Measurements from ENCODE around the gene DAZL.
"Not testable (repeated sequence)": the region's sequence is repeated elsewhere in the genome, so short reads cannot be mapped to it uniquely, and the experiment has no call there.

Gene DAZL

GRCh38 chr3:16639806-16640205 lies 34.6 kb upstream of the DAZL start:
- TF ChIP-seq OSR1 (CRISPR knock-in tag; IDR thresholded peaks at IDR 0.05) = no peak
- no peak for TF ChIP-seq RARB (CRISPR knock-in tag; IDR thresholded peaks at IDR 0.05)
- no peak for ATAC-seq

- no peak for TF ChIP-seq TOX (CRISPR knock-in tag; IDR thresholded peaks at IDR 0.05; ENCODE audit: borderline replicate concordance)
- TF ChIP-seq ISL1 (CRISPR knock-in tag; IDR thresholded peaks at IDR 0.05) = no peak
- no peak for TF ChIP-seq GLIS3 (CRISPR knock-in tag; IDR thresholded peaks at IDR 0.05)
- no peak for TF ChIP-seq ARNTL (CRISPR knock-in tag; IDR thresholded peaks at IDR 0.05; ENCODE audit: borderline replicate concordance, low read depth)
- TF ChIP-seq SNAI2 (CRISPR knock-in tag; IDR thresholded peaks at IDR 0.05) = no peak
- TF ChIP-seq, protein P1, sequence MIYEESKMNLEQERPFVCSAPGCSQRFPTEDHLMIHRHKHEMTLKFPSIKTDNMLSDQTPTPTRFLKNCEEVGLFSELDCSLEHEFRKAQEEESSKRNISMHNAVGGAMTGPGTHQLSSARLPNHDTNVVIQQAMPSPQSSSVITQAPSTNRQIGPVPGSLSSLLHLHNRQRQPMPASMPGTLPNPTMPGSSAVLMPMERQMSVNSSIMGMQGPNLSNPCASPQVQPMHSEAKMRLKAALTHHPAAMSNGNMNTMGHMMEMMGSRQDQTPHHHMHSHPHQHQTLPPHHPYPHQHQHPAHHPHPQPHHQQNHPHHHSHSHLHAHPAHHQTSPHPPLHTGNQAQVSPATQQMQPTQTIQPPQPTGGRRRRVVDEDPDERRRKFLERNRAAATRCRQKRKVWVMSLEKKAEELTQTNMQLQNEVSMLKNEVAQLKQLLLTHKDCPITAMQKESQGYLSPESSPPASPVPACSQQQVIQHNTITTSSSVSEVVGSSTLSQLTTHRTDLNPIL (CRISPR knock-in tag; IDR thresholded peaks at IDR 0.05; ENCODE audit: low read depth) = no peak
- no peak for TF ChIP-seq ZNF8 (CRISPR knock-in tag; IDR thresholded peaks at IDR 0.05)
- no peak for TF ChIP-seq RARB (CRISPR knock-in tag; IDR thresholded peaks at IDR 0.05)
- TF ChIP-seq TCF4 (CRISPR knock-in tag; IDR thresholded peaks at IDR 0.05; ENCODE audit: borderline replicate concordance) = no peak
- no peak for TF ChIP-seq PPARA (CRISPR knock-in tag; IDR thresholded peaks at IDR 0.05; ENCODE audit: borderline replicate concordance)
- TF ChIP-seq, protein P2, sequence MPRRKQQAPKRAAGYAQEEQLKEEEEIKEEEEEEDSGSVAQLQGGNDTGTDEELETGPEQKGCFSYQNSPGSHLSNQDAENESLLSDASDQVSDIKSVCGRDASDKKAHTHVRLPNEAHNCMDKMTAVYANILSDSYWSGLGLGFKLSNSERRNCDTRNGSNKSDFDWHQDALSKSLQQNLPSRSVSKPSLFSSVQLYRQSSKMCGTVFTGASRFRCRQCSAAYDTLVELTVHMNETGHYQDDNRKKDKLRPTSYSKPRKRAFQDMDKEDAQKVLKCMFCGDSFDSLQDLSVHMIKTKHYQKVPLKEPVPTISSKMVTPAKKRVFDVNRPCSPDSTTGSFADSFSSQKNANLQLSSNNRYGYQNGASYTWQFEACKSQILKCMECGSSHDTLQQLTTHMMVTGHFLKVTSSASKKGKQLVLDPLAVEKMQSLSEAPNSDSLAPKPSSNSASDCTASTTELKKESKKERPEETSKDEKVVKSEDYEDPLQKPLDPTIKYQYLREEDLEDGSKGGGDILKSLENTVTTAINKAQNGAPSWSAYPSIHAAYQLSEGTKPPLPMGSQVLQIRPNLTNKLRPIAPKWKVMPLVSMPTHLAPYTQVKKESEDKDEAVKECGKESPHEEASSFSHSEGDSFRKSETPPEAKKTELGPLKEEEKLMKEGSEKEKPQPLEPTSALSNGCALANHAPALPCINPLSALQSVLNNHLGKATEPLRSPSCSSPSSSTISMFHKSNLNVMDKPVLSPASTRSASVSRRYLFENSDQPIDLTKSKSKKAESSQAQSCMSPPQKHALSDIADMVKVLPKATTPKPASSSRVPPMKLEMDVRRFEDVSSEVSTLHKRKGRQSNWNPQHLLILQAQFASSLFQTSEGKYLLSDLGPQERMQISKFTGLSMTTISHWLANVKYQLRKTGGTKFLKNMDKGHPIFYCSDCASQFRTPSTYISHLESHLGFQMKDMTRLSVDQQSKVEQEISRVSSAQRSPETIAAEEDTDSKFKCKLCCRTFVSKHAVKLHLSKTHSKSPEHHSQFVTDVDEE (CRISPR knock-in tag; IDR thresholded peaks at IDR 0.05) = no peak
- TF ChIP-seq OSR1 (CRISPR knock-in tag; IDR thresholded peaks at IDR 0.05) = no peak
- TF ChIP-seq ESRRG (CRISPR knock-in tag; IDR thresholded peaks at IDR 0.05) = no peak
- no peak for TF ChIP-seq ZNF70 (CRISPR knock-in tag; IDR thresholded peaks at IDR 0.05)
- no peak for TF ChIP-seq ZFP3 (CRISPR knock-in tag; IDR thresholded peaks at IDR 0.05)
- no peak for TF ChIP-seq CSDC2 (CRISPR knock-in tag; IDR thresholded peaks at IDR 0.05)
- no peak for TF ChIP-seq ZFP30 (CRISPR knock-in tag; IDR thresholded peaks at IDR 0.05)
- TF ChIP-seq, protein P3, sequence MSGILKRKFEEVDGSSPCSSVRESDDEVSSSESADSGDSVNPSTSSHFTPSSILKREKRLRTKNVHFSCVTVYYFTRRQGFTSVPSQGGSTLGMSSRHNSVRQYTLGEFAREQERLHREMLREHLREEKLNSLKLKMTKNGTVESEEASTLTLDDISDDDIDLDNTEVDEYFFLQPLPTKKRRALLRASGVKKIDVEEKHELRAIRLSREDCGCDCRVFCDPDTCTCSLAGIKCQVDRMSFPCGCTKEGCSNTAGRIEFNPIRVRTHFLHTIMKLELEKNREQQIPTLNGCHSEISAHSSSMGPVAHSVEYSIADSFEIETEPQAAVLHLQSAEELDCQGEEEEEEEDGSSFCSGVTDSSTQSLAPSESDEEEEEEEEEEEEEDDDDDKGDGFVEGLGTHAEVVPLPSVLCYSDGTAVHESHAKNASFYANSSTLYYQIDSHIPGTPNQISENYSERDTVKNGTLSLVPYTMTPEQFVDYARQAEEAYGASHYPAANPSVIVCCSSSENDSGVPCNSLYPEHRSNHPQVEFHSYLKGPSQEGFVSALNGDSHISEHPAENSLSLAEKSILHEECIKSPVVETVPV (CRISPR knock-in tag; IDR thresholded peaks at IDR 0.05) = no peak
- no peak for ATAC-seq
Measured at GRCh38 chr3:16633948-16634347, 28.7 kb upstream of the DAZL start.

DNA sequence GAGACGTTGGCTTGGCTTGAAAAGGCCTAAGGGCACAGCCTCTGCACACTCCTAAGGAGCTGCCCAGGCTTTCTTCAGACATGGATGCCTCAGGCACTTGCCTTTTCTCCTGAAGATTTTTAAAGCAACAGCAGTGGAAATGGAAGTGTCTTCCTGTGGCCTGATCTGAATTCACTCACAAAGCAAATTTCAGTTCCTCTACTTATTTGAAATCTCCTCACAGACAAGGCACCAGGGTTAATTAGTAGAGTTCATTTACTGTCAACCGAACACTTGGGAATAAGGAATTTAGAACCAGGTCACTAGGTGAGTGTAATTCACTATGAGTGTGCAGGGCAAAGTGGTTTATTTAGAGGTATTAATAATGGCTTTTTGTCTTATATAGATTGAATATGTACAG lies 27.2 kb upstream of the DAZL start:
- no peak for ATAC-seq
- TF ChIP-seq RARB (CRISPR knock-in tag; IDR thresholded peaks at IDR 0.05) = no peak

DNA sequence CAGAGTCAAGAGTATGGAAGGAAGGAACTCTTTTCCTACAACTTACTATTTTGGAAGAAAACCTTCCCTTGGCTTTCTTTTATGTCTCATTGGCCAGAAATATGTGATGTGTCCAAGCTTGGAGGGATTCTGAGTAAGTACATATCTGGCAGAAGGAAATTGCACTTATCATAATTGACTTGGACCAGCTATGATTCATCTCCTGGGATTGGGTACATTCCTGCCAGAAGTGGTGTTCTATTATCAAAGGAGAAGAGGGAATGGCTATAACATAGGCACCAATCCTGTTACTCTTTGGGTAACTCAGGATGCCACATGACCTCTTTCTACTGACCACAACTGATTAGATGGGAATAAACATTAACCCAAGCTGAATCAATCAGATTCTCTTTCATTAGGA lies 13.5 kb upstream of the DAZL start:
- ATAC-seq = peak; percentile 72

DNA sequence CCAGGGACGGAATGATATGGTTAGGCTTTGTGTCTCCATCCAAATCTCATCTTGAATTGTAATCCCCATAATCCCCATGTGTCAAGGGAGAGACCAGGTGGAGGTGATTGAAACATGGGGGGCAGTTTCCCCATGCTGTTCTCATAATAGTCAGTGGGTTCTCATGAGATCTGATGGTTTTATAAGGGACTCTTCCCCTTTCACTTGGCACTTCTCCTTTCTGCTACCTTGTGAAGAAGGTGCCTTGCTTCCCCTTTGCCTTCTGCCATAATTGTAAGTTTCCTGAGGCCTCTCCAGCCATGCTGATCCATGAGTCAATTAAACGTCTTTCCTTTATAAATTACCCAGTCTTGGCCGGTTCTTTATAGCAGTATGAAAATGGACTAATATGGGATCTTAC lies 11.9 kb upstream of the DAZL start:
- ATAC-seq = not testable (repeated sequence)

More for the DNA sequence above, 13.5 kb upstream of the DAZL start:
- TF ChIP-seq ISL1 (CRISPR knock-in tag; IDR thresholded peaks at IDR 0.05) (peak; percentile 41; the same call in 1 of the 2 replicates), ARNTL (CRISPR knock-in tag; IDR thresholded peaks at IDR 0.05; ENCODE audit: borderline replicate concordance, low read depth) (no peak)

DNA sequence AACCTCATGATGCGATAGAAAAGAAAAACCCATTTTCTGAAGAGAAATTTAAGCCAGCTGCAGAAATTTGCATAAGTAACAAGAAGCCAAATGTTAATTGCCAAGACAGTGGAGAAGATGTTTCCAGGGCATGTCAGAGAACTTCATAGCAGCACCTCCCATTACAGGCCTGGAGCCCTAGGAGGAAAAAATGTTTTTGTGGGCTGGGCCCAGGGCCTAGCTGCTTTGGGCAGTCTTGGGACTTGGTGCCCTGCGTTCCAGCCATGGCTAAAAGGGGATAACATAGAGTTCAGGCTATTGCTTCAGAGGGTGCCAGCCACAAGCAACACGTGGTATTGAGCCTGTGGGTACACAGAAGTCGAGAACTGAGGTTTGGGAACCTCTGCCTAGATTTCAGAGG lies 10.9 kb upstream of the DAZL start:
- no peak for ATAC-seq
- TF ChIP-seq, protein P4, sequence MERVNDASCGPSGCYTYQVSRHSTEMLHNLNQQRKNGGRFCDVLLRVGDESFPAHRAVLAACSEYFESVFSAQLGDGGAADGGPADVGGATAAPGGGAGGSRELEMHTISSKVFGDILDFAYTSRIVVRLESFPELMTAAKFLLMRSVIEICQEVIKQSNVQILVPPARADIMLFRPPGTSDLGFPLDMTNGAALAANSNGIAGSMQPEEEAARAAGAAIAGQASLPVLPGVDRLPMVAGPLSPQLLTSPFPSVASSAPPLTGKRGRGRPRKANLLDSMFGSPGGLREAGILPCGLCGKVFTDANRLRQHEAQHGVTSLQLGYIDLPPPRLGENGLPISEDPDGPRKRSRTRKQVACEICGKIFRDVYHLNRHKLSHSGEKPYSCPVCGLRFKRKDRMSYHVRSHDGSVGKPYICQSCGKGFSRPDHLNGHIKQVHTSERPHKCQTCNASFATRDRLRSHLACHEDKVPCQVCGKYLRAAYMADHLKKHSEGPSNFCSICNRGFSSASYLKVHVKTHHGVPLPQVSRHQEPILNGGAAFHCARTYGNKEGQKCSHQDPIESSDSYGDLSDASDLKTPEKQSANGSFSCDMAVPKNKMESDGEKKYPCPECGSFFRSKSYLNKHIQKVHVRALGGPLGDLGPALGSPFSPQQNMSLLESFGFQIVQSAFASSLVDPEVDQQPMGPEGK (CRISPR knock-in tag; IDR thresholded peaks at IDR 0.05; ENCODE audit: borderline replicate concordance) = no peak
